Colonic mucosa (tissue), 4 donors: Measurements from ENCODE around the gene PC. TPM values are rescaled to one million over a fixed set of nuclear protein-coding genes. Genes with fewer than 3 reads are reported as not detected.

Experiments
- DNase-seq: peaks from one replicate; pipeline ENCODE4 v3.0.0-alpha.2; 2020
- H3K27ac ChIP-seq: fragments of 200-600 bp; one replicate; pipeline ENCODE4 v1.8.0; 2021
- H3K27me3 ChIP-seq: fragments of 200-600 bp; one replicate; pipeline ENCODE4 v1.8.0; 2021
- H3K36me3 ChIP-seq: fragments of 200-600 bp; one replicate; pipeline ENCODE4 v1.8.0; 2021
- H3K4me1 ChIP-seq: fragments of 200-600 bp; one replicate; pipeline ENCODE4 v1.8.0; 2021; ENCODE audit warnings: mild to moderate bottlenecking
- H3K4me3 ChIP-seq: fragments of 200-600 bp; one replicate; pipeline ENCODE4 v1.8.0; 2021
- H3K9ac ChIP-seq, 2 donors: one replicate each; pipeline ENCODE4 v1.7.0; 2013; ENCODE audit warnings: control low read depth in 2 of 2, low read depth in 2 of 2, low read length in 2 of 2
- H3K9me3 ChIP-seq: fragments of 200-600 bp; one replicate; pipeline ENCODE4 v1.8.0; 2021
- intact Hi-C: fragments of 100-400 bp; cut with DNase I; formaldehyde crosslinking; loops from one replicate; pipeline ENCODE4 v1.14.1; 2022
- total RNA-seq, 2 donors: library from RNA; stranded (reverse); fragmentation: NEBNext Ultra II Directional in 1 of 2; extraction: Animal tissue kit (Norgen Biotek cat#: 25700) in 1 of 2; gene quantifications; one replicate each; pipeline ENCODE4 v1.2.1, GENCODE V29; 2021
- TF ChIP-seq, protein P1 (sequence below): fragments of 200-600 bp; IDR thresholded peaks from one replicate; pipeline ENCODE4 v1.8.0; 2022; ENCODE audit warnings: antibody characterized with exemption, mild to moderate bottlenecking
- donor health status: healthy.
- donor health status: DM: no; HTN: no; CAD: no.
- donor health status: DM: no; HTN: no; CAD: no.

PC gene
- total RNA-seq, 2 donors from 2014 or later: 47.7 to 60.1 TPM

- no peaks in the 10 kb centered on the region for H3K27me3 ChIP-seq
- H3K4me1 ChIP-seq: no peaks in the 10 kb centered on the region
- H3K27ac ChIP-seq: no peak overlapping the region
- no peaks in the 10 kb centered on the region for H3K9me3 ChIP-seq
- no peak for DNase-seq
- H3K4me3 ChIP-seq: no peak overlapping the region
- no peaks in the 10 kb centered on the region for H3K36me3 ChIP-seq
- intact Hi-C loops: no loop called here
- no peak overlapping the region for H3K9ac ChIP-seq
- TF ChIP-seq, protein P1, sequence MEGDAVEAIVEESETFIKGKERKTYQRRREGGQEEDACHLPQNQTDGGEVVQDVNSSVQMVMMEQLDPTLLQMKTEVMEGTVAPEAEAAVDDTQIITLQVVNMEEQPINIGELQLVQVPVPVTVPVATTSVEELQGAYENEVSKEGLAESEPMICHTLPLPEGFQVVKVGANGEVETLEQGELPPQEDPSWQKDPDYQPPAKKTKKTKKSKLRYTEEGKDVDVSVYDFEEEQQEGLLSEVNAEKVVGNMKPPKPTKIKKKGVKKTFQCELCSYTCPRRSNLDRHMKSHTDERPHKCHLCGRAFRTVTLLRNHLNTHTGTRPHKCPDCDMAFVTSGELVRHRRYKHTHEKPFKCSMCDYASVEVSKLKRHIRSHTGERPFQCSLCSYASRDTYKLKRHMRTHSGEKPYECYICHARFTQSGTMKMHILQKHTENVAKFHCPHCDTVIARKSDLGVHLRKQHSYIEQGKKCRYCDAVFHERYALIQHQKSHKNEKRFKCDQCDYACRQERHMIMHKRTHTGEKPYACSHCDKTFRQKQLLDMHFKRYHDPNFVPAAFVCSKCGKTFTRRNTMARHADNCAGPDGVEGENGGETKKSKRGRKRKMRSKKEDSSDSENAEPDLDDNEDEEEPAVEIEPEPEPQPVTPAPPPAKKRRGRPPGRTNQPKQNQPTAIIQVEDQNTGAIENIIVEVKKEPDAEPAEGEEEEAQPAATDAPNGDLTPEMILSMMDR: no peak
Measured at GRCh38 chr11:66987924-66988637, 29.9 kb upstream of the PC start.

DNA sequence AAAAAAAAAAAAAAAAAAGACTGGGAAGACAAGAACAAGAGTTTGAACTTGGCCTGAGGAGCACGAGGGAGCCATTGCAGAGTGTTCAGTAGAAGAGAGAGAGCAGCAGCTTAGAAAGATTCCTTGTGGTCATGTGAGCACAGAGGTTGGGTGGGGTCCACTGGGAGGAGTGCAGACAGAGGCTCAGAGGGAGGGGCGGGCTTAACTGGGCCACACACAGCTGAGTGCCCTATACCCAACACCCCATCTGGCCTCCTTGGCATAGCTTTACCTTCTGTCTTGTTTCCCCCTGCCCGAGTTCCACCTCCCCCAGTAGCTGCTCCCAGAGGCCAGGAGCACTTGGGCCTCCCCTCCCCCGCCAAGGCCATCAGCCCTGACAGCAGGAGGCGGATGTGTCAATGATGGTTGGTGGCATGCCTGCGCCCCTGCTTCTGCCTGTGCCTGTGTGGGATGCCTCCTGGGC, 29.0 kb upstream of the PC start:
- TF ChIP-seq, protein P1: no peak
- Histone ChIP-seq H3K4me3 (no peak overlapping the region), H3K9ac (no peak overlapping the region), H3K27me3 (no peaks in the 10 kb centered on the region), H3K27ac (no peak overlapping the region), H3K9me3 (no peaks in the 10 kb centered on the region), H3K36me3 (no peaks in the 10 kb centered on the region), H3K4me1 (peaks cover 3% of the 10 kb centered on the region)
- intact Hi-C loops: no loop called here
- no peak for DNase-seq

DNA sequence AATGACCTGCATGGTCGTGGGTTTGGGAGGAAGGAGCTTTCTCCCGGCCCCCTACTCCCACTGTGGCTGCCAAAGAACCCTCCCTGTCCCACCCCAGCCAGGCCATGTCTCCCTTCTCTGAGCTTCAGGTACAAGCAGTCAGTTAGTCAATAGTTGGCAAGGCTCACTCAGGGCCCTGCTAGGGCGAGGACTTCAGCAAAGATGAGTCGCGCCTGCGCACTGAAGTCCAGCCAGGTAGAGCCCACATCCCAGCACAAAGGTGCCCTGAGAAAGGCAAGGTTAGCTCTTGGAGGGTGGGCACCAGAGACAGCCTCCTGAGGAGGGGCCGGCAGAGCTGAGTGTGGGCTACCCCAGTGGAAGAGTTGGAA, 28.0 kb upstream of the PC start:
- intact Hi-C loops: no loop called here
- no peak for DNase-seq

DNA sequence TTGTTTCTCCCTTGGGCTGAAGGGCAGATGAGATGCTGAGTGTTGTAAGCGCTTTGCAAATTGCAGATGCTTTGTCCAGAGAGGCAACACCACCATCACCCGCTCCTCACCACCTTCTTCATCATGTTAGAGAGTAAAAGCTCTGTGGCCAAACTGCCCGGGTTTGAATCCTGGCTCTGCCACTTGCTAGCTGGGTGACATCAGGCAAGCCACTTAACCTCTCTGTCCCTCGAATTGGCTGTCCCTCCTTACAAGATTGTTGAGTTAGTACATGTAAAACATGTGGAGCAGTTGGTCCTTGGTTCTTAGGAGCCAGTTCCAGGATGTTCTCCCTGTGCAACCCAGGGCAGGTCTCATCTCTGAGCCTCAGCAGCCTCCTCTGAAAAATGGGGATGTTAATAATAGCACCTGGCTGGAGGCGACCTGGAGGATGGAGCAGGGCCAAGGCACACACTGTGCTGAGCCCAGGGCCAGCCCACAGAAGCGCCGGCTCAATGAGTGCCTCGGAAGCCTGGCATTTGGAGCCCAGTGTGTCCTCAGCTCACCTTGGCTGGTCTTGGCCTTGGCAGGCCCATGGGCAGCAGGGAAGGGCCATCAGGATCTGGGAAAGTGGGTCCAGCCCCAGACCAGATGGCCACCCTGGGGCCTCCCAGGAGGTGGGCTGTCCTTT, 27.5 kb upstream of the PC start:
- H3K36me3 ChIP-seq: no peaks in the 10 kb centered on the region
- TF ChIP-seq, protein P1: no peak
- intact Hi-C loops: no loop called here
- no peak for DNase-seq
- H3K4me3 ChIP-seq: no peak overlapping the region
- H3K4me1 ChIP-seq: peaks cover 9% of the 10 kb centered on the region
- H3K27me3 ChIP-seq: no peaks in the 10 kb centered on the region
- H3K27ac ChIP-seq: no peak overlapping the region
- H3K9me3 ChIP-seq: no peaks in the 10 kb centered on the region
- no peak overlapping the region for H3K9ac ChIP-seq

More for the DNA sequence above, 28.0 kb upstream of the PC start:
- no peaks in the 10 kb centered on the region for H3K9me3 ChIP-seq
- H3K4me1 ChIP-seq: peaks cover 9% of the 10 kb centered on the region
- H3K36me3 ChIP-seq: no peaks in the 10 kb centered on the region
- TF ChIP-seq, protein P1: no peak
- H3K9ac ChIP-seq: no peak overlapping the region
- H3K27me3 ChIP-seq: no peaks in the 10 kb centered on the region
- no peak overlapping the region for H3K27ac ChIP-seq
- H3K4me3 ChIP-seq: no peak overlapping the region

DNA sequence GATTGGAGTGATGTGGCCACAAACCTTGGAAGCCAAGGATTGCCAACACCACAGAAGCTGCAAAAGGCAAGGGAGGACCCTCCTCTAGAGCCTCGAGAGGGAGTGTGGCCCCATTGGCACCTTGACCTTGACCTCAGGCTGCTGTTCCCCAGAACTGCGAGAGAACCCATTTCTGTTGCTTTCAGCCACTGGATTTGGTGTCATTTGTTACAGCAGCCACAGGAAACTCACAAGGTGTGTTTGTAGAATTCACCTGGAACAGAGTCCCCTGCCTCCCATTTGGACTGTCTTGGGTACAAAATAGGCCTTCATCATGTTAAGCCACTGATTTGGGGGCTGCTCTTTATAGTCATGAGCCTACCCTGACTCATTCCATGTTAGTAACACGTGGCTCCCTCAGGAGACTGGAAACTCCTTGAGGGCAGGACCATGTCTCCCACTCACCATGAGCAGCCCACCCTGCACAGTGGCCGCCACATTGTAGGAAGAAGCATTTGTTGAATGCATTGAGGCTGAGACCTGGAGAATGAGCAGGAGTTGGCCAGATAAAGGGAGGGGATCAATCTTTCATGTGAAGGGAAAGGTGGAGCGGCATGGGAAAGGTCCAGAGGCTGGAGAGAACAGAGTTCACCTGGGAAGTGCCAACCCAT, 25.2 kb upstream of the PC start:
- intact Hi-C loops: no loop called here
- no peak overlapping the region for H3K4me3 ChIP-seq
- no peak for DNase-seq
- H3K36me3 ChIP-seq: no peaks in the 10 kb centered on the region
- H3K9me3 ChIP-seq: no peaks in the 10 kb centered on the region
- H3K27me3 ChIP-seq: no peaks in the 10 kb centered on the region
- H3K27ac ChIP-seq: no peak overlapping the region
- peaks cover 9% of the 10 kb centered on the region for H3K4me1 ChIP-seq
- no peak overlapping the region for H3K9ac ChIP-seq
- TF ChIP-seq, protein P1: no peak
